Brain microvascular endothelial cell (primary cell): Measurements from ENCODE around the gene CYP27C1.

Source experiments
- DNase-seq: peaks from one replicate; pipeline ENCODE4 v3.0.0-alpha.2; 2020
- H3K27ac ChIP-seq: fragments of 250-450 bp; sonication (Bioruptor Pico); 2 replicates; pipeline ENCODE4 v1.5.1; 2020; ENCODE audit warnings: mild to moderate bottlenecking, moderate library complexity
- H3K27me3 ChIP-seq: fragments of 250-450 bp; sonication (Bioruptor Pico); replicated peaks from 2 replicates; pipeline ENCODE4 v1.5.1; 2020; ENCODE audit warnings: mild to moderate bottlenecking
- H3K36me3 ChIP-seq: fragments of 250-450 bp; sonication (Bioruptor Pico); replicated peaks from 2 replicates; pipeline ENCODE4 v1.5.1; 2020; ENCODE audit warnings: mild to moderate bottlenecking
- H3K4me3 ChIP-seq: 2 replicates; pipeline ENCODE4 v1.5.1; 2011; ENCODE audit warnings: low read depth, mild to moderate bottlenecking, control low read depth, low read length, moderate library complexity
- in situ Hi-C: cut with HindIII; loops from 2 replicates; pipeline ENCODE4 v1.10.0; 2017; ENCODE audit warnings: low sequenced_read_pairs, low pct_ligation_motif_present
- TF ChIP-seq, protein P1 (sequence below): IDR thresholded peaks from 2 replicates; pipeline ENCODE4 v1.5.1; 2011; ENCODE audit warnings: low read depth, mild to moderate bottlenecking, moderate library complexity, low read length, control low read depth, inconsistent platforms; ENCODE audit errors: missing control alignments

The CYP27C1 gene

DNA sequence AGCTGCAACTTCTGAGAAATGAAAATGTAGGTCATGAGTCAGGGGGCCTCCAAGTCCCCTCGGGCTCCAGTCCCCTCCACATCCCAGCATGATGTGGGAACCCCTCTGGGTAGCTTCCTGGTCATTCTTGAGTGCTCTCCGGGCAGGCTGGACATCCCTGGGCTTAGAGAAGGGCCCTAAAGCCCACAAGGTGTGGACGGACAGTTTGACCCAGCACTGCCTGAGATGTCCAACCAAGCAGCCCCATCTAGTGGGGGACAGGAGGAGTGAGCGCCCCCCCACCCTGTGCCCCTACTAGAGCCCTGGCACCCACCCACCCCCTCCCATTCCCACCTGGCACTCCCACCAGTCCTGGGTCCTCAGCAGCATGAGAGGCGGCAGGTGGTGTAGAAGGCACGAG is 46.0 kb downstream of the CYP27C1 start:
- Histone ChIP-seq H3K4me3 (no peak overlapping the region), H3K27me3 (no peaks in the 10 kb centered on the region), H3K36me3 (no peaks in the 10 kb centered on the region), H3K27ac (no peak overlapping the region)
- in situ Hi-C loops, result no loop called here
- DNase-seq, result peak; percentile 41
- TF ChIP-seq, protein P1, sequence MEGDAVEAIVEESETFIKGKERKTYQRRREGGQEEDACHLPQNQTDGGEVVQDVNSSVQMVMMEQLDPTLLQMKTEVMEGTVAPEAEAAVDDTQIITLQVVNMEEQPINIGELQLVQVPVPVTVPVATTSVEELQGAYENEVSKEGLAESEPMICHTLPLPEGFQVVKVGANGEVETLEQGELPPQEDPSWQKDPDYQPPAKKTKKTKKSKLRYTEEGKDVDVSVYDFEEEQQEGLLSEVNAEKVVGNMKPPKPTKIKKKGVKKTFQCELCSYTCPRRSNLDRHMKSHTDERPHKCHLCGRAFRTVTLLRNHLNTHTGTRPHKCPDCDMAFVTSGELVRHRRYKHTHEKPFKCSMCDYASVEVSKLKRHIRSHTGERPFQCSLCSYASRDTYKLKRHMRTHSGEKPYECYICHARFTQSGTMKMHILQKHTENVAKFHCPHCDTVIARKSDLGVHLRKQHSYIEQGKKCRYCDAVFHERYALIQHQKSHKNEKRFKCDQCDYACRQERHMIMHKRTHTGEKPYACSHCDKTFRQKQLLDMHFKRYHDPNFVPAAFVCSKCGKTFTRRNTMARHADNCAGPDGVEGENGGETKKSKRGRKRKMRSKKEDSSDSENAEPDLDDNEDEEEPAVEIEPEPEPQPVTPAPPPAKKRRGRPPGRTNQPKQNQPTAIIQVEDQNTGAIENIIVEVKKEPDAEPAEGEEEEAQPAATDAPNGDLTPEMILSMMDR, result peak; percentile 69

DNA sequence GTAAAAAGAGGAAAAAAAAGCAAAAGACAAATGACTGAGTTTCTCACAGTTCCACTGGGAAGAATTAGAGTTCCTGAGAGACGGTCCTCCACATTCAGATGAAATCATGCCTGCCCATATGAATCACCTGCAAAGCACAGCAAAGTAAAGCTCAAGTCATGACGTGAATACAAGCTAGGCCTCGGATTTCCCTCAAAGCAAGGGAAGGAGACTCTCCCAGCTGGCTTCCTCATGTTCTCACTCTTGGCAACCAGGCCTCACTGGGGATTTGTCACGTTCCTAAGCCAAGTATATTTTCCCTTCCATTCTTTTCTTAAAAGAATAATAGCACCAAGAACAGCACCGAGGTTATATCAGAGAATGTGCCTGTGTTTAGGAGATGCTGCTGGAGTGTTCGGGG is 47.0 kb downstream of the CYP27C1 start:
- no peaks in the 10 kb centered on the region for H3K27me3 ChIP-seq
- TF ChIP-seq, protein P1, result no peak
- H3K4me3 ChIP-seq, result no peak overlapping the region
- peak overlapping the region; percentile 37 for H3K27ac ChIP-seq
- H3K36me3 ChIP-seq, result no peaks in the 10 kb centered on the region
- in situ Hi-C loops, result no loop called here
- peak; percentile 82 for DNase-seq

DNA sequence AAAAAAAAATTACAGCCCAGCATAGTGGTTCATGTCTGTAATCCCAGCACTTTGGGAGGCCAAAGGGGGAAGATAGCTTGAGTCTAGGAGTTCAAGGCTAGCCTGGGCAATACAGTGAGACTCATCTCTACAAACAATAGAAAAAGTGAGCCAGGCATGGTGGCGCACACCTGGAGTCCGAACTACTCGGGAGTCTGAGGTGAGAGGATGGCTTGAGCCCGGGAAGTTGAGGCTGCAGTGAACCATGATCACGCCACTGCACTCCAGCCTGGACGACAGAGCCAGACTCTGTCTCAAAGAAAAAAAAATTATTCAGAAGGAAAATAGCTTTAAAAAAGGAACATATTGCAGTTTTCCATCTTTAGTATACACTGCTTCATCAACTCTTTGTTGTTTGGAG is 47.8 kb downstream of the CYP27C1 start:
- Histone ChIP-seq H3K4me3 (no peak overlapping the region), H3K27me3 (no peaks in the 10 kb centered on the region), H3K27ac (no peak overlapping the region), H3K36me3 (no peaks in the 10 kb centered on the region)
- in situ Hi-C loops, result no loop called here
- no peak for DNase-seq
- TF ChIP-seq, protein P1, result no peak

DNA sequence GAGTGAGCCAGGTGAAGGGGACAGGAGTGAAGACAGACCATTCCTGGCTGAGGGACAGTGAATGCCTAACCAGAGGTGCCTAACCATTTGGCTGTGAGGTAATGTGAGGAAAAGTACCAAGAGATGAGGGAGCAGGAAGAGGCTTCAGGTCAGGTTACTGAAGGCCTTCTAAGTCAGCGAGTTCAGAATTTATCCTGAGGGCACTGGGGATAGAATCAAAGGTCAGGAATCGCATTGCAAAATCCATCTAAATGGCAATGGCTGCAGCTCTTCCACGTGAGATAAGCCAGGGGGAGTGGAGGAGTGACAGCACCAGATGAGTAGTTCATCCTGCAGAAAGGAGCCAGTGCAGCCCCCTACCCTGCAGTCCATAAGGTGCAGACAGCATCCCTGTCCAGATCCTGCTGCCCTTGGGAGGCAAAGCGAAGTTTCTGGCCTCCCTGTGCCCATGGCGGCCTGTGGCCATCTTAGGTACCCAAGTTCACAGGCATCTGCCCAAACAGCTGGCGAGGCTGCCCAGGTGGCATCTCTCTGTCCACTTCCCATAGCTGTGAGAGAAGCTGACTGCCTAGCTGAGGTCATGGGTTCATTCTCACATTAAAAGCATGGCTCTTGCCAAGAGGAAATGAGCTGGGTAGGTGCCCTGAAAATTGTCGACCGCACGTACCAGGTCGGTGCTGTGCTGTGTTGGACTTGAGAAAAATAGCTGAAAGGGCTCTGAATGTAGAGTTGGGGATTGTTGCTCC is 49.5 kb downstream of the CYP27C1 start:
- in situ Hi-C loops, result no loop called here
- H3K4me3 ChIP-seq, result no peak overlapping the region
- H3K27ac ChIP-seq, result no peak overlapping the region
- H3K27me3 ChIP-seq, result no peaks in the 10 kb centered on the region
- TF ChIP-seq, protein P1, result no peak
- DNase-seq, result no peak
- H3K36me3 ChIP-seq, result no peaks in the 10 kb centered on the region

DNA sequence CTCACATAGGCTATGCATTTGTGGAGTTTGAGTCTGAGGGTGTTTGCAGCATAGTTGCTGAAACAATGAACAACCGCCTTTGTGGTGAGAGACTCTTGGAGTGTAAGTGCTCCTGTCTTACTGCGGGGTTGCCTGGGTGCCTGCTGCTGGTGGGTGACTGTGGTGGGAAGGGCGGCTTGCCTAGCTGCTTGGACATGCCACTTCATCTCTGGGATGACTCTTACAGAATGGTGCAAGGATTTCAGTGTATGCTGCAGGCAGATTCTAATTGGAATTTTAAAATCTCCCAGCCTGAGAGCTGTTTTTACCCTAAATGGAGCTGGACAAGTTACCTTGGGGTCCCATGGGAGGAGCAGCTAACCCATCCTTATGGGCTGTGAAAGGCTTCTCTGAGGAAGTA is 50.1 kb downstream of the CYP27C1 start:
- Histone ChIP-seq H3K36me3 (no peaks in the 10 kb centered on the region), H3K27me3 (no peaks in the 10 kb centered on the region), H3K4me3 (no peak overlapping the region), H3K27ac (no peak overlapping the region)
- no peak for DNase-seq
- TF ChIP-seq, protein P1, result no peak
- in situ Hi-C loops, result no loop called here
